ENCODE results near the gene MCUR1.

- TF ChIP-seq, protein P1, sequence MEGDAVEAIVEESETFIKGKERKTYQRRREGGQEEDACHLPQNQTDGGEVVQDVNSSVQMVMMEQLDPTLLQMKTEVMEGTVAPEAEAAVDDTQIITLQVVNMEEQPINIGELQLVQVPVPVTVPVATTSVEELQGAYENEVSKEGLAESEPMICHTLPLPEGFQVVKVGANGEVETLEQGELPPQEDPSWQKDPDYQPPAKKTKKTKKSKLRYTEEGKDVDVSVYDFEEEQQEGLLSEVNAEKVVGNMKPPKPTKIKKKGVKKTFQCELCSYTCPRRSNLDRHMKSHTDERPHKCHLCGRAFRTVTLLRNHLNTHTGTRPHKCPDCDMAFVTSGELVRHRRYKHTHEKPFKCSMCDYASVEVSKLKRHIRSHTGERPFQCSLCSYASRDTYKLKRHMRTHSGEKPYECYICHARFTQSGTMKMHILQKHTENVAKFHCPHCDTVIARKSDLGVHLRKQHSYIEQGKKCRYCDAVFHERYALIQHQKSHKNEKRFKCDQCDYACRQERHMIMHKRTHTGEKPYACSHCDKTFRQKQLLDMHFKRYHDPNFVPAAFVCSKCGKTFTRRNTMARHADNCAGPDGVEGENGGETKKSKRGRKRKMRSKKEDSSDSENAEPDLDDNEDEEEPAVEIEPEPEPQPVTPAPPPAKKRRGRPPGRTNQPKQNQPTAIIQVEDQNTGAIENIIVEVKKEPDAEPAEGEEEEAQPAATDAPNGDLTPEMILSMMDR (IDR thresholded peaks at IDR 0.05), result no peak
- no peak for TF ChIP-seq ZFX (IDR thresholded peaks at IDR 0.05; ENCODE audit: borderline replicate concordance)
These were observed 4.0 kb upstream of the MCUR1 start for GRCh38 chr6:13818341-13818740.

Measured in 22Rv1 (cell line).